HPDE6-E6E7 (cell line): ENCODE measurements around the gene PRKCD.

ENCODE experiments used
- DNase-seq: peaks from one replicate; pipeline ENCODE4 v3.0.0; 2011; ENCODE audit warnings: missing footprints; ENCODE audit errors: extremely low spot score

Gene PRKCD

GRCh38 chr3:53160660-53161449 lies at the start of gene PRKCD:
TSS of gene PRKCD (plus strand) at chr3:53161209. CDS start at chr3:53178423, 17,214 bp downstream.
- peak; percentile 35 for DNase-seq

- no peak for DNase-seq
Measured at GRCh38 chr3:53111822-53112221, 49.2 kb upstream of the PRKCD start.

GRCh38 chr3:53113293-53114010 lies 47.6 kb upstream of the PRKCD start:
- no peak for DNase-seq

GRCh38 chr3:53114011-53114400 lies 47.0 kb upstream of the PRKCD start:
- peak; percentile 33 for DNase-seq

- DNase-seq = peak; percentile 13
Measured at GRCh38 chr3:53114412-53115074, 46.5 kb upstream of the PRKCD start.

GRCh38 chr3:53116956-53117355 lies 44.1 kb upstream of the PRKCD start:
- no peak for DNase-seq

- DNase-seq = no peak
Measured at GRCh38 chr3:53120336-53120735, 40.7 kb upstream of the PRKCD start.

- no peak for DNase-seq
Measured at GRCh38 chr3:53122255-53122932, 38.6 kb upstream of the PRKCD start.

- no peak for DNase-seq
Measured at GRCh38 chr3:53122933-53123305, 38.1 kb upstream of the PRKCD start.

- no peak for DNase-seq
Measured at GRCh38 chr3:53123510-53123909, 37.5 kb upstream of the PRKCD start.

- no peak for DNase-seq
Measured at GRCh38 chr3:53123953-53124352, 37.1 kb upstream of the PRKCD start.

GRCh38 chr3:53126601-53127000 lies 34.4 kb upstream of the PRKCD start:
- DNase-seq = no peak

- no peak for DNase-seq
Measured at GRCh38 chr3:53129344-53129743, 31.7 kb upstream of the PRKCD start.

- DNase-seq = peak; percentile 49
Measured at GRCh38 chr3:53130179-53131061, 30.6 kb upstream of the PRKCD start, which contains the start of gene RFT1. TSS of gene RFT1 (minus strand) at chr3:53130435. CDS start at chr3:53130400, 35 bp downstream.

- DNase-seq = no peak
Measured at GRCh38 chr3:53131096-53131495, 29.9 kb upstream of the PRKCD start.

- DNase-seq = no peak
Measured at GRCh38 chr3:53132347-53132746, 28.7 kb upstream of the PRKCD start.

GRCh38 chr3:53134631-53135232 lies 26.3 kb upstream of the PRKCD start:
- peak; percentile 44 for DNase-seq

- DNase-seq = no peak
Measured at GRCh38 chr3:53137221-53137620, 23.8 kb upstream of the PRKCD start.

- DNase-seq = no peak
Measured at GRCh38 chr3:53137835-53138446, 23.1 kb upstream of the PRKCD start.
